Measurements from ENCODE around the gene CAP1. TPM values are rescaled to one million over a fixed set of nuclear protein-coding genes. Genes with fewer than 3 reads are reported as not detected.

CAP1 gene
- total RNA-seq, 1 experiment from 2014 or later = 354 TPM

DNA sequence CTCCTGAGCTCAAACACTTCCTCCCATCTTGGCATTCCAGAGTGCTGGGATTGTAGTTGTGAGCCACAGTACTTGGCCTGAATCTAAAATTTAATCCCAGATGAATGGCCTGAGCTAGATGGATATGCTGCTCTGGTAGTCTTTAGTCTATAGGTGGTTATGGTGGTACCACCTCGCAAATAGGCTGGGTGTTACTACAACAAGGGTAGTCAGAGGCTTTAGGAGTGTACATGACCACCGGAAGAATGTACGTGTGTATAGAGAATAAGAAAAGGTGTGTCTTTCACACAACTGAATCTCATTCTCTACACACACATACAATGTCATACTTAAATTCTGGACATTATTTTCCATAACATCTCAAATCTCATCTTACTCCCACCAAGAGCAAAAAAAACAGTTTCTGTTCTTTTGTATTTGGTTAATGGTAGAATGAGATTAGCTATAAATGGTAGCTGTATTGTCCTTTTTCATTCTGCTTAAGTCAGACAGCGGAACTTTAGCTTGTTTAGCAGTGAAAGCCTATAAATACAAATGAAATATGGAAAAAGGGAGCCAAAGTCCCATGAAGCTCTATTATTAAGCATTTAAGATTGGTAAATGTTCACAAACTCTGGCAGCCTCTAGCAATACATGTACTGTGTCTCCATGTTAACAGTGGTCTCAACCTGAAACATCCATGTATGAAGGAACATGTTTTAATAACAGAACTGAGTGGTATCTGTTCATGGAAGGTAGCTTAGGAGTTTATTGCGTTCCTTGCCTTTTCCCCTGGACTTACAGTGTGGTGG is 16.2 kb downstream of the CAP1 start:
- no TSS peak for BruUV-seq (replicated peaks)
- Histone ChIP-seq H3K9me2 (ENCODE audit: insufficient read depth) (no peaks in the 10 kb centered on the region), H3K36me3 (ENCODE audit: low read depth) (peaks cover 32% of the 10 kb centered on the region), H3K27me3 (ENCODE audit: insufficient read depth, low read depth) (no peaks in the 10 kb centered on the region), H3K4me3 (no peak overlapping the region), H3K79me2 (ENCODE audit: low read depth) (peaks cover 74% of the 10 kb centered on the region), H3K4me1 (replicated peaks; ENCODE audit: insufficient read depth) (peaks cover 41% of the 10 kb centered on the region), H4K20me1 (ENCODE audit: insufficient read depth) (peaks cover 10% of the 10 kb centered on the region; the same call in 1 of the 2 replicates), H3F3A (ENCODE audit: insufficient read depth, low read depth) (peaks cover 49% of the 10 kb centered on the region), H2AFZ (no peak overlapping the region), H3K27ac (peak overlapping the region; percentile 84; the same call in 1 of the 2 replicates), H3K4me2 (no peak overlapping the region), H3K9me3 (ENCODE audit: insufficient read depth, low read depth) (no peaks in the 10 kb centered on the region)
- no peak for TF ChIP-seq EZH2 (IDR thresholded peaks at IDR 0.05; ENCODE audit: low read depth)
- no peak for TF ChIP-seq CTCF (conservative IDR thresholded peaks at IDR 0.05)
- no peak for DNase-seq
- ChIA-PET POLR2A (ENCODE audit: unreplicated experiment) (interaction anchor here (0.6 kb wide), 1 partner anchor 23 kb away, joined by 16 read pairs; no protein-coding TSS in a partner anchor), CTCF (interaction anchor here (0.6 kb wide), 2 partner anchors 22 to 282 kb away, joined by 3 read pairs; no protein-coding TSS in a partner anchor)
- intact Hi-C loops (cut with micrococcal nuclease; ENCODE audit: unreplicated experiment) = no loop called here

- H3K4me1 ChIP-seq (replicated peaks; ENCODE audit: insufficient read depth) = peaks cover 41% of the 10 kb centered on the region
- POLR2A ChIA-PET (ENCODE audit: unreplicated experiment) = interaction anchor here (0.6 to 0.7 kb wide), 4 partner anchors 19 to 157 kb away, joined by 3 to 16 read pairs (median 4); no protein-coding TSS in a partner anchor
- no TSS peak for BruUV-seq (replicated peaks)
- no peaks in the 10 kb centered on the region for H3K9me2 ChIP-seq (ENCODE audit: insufficient read depth)
- H3K27me3 ChIP-seq (ENCODE audit: insufficient read depth, low read depth) = no peaks in the 10 kb centered on the region
- H3F3A ChIP-seq (ENCODE audit: insufficient read depth, low read depth) = peaks cover 49% of the 10 kb centered on the region
- H3K4me3 ChIP-seq = no peak overlapping the region
- no peak overlapping the region for H3K4me2 ChIP-seq
- intact Hi-C loops (cut with micrococcal nuclease; ENCODE audit: unreplicated experiment) = no loop called here
- no peak overlapping the region for H2AFZ ChIP-seq
- no peak for DNase-seq
- CTCF ChIA-PET = no interaction called here
- H3K79me2 ChIP-seq (ENCODE audit: low read depth) = peaks cover 68% of the 10 kb centered on the region
- TF ChIP-seq CTCF (conservative IDR thresholded peaks at IDR 0.05) (no peak), EZH2 (IDR thresholded peaks at IDR 0.05; ENCODE audit: low read depth) (no peak)
- peaks cover 7% of the 10 kb centered on the region; the same call in 1 of the 2 replicates for H4K20me1 ChIP-seq (ENCODE audit: insufficient read depth)
- H3K36me3 ChIP-seq (ENCODE audit: low read depth) = peaks cover 32% of the 10 kb centered on the region
- no peaks in the 10 kb centered on the region for H3K9me3 ChIP-seq (ENCODE audit: insufficient read depth, low read depth)
- peak overlapping the region; percentile 84 for H3K27ac ChIP-seq
These were observed 16.9 kb downstream of the CAP1 start for GRCh38 chr1:40057310-40058030.

GRCh38 chr1:40058097-40058452 is 17.5 kb downstream of the CAP1 start:
- no peak for DNase-seq
- ChIA-PET CTCF (no interaction called here), POLR2A (ENCODE audit: unreplicated experiment) (interaction anchor here (0.6 to 0.7 kb wide), 3 partner anchors 8 to 78 kb away, joined by 3 to 7 read pairs (median 4); no protein-coding TSS in a partner anchor)
- no TSS peak for BruUV-seq (replicated peaks)
- Histone ChIP-seq H3K9me3 (ENCODE audit: insufficient read depth, low read depth) (no peaks in the 10 kb centered on the region), H4K20me1 (ENCODE audit: insufficient read depth) (peaks cover 7% of the 10 kb centered on the region; the same call in 1 of the 2 replicates), H3K9me2 (ENCODE audit: insufficient read depth) (no peaks in the 10 kb centered on the region), H3K36me3 (ENCODE audit: low read depth) (peaks cover 32% of the 10 kb centered on the region), H3K79me2 (ENCODE audit: low read depth) (peaks cover 62% of the 10 kb centered on the region), H3K4me1 (replicated peaks; ENCODE audit: insufficient read depth) (peaks cover 41% of the 10 kb centered on the region), H3F3A (ENCODE audit: insufficient read depth, low read depth) (peaks cover 49% of the 10 kb centered on the region), H3K4me3 (no peak overlapping the region), H2AFZ (no peak overlapping the region), H3K27me3 (ENCODE audit: insufficient read depth, low read depth) (no peaks in the 10 kb centered on the region), H3K27ac (peak overlapping the region; percentile 84), H3K4me2 (peak overlapping the region; percentile 55)
- intact Hi-C loops (cut with micrococcal nuclease; ENCODE audit: unreplicated experiment) = no loop called here
- no peak for TF ChIP-seq EZH2 (IDR thresholded peaks at IDR 0.05; ENCODE audit: low read depth)
- no peak for TF ChIP-seq CTCF (conservative IDR thresholded peaks at IDR 0.05)
